Thyroid gland (tissue), 4 donors: ENCODE data around the gene OMP. TPM values are rescaled to one million over a fixed set of nuclear protein-coding genes. Genes with fewer than 3 reads are reported as not detected.

Source experiments
- DNase-seq, 2 donors: peaks; one replicate each; pipeline ENCODE4 v3.0.0-alpha.2; 2019
- H3K27ac ChIP-seq, 3 donors: fragments of 200-600 bp; sonication (generic); 1 replicate in 2 of 3; 2 replicates in 1 of 3; pipeline ENCODE4 v1.5.1; 2016 to 2019; ENCODE audit warnings: mild to moderate bottlenecking in 1 of 3, moderate library complexity in 1 of 3
- H3K27me3 ChIP-seq: fragments of 200-600 bp; sonication (generic); one replicate; pipeline ENCODE4 v1.5.1; 2019
- H3K36me3 ChIP-seq, 2 donors: fragments of 200-600 bp; sonication (generic); one replicate each; pipeline ENCODE4 v1.5.1; 2016 to 2019
- H3K4me1 ChIP-seq, 2 donors: fragments of 200-600 bp; sonication (generic); one replicate each; pipeline ENCODE4 v1.5.1; 2017 to 2019
- H3K4me3 ChIP-seq, 3 donors: fragments of 200-600 bp; sonication (generic); replicated peaks in 1 of 3; 1 replicate in 2 of 3; 2 replicates in 1 of 3; pipeline ENCODE4 v1.5.1; 2016; ENCODE audit warnings: mild to moderate bottlenecking in 1 of 3
- H3K9me3 ChIP-seq: fragments of 200-600 bp; sonication (generic); one replicate; pipeline ENCODE4 v1.5.1; 2017
- POLR2A ChIP-seq, 2 donors: fragments of 450-650 bp; IDR thresholded peaks; one replicate each; pipeline ENCODE4 v1.6.1; 2017; ENCODE audit warnings: antibody characterized with exemption in 2 of 2, mild to moderate bottlenecking in 2 of 2, moderate library complexity in 1 of 2
- WGBS, 2 donors: methylation state at CpG; one replicate each; pipeline ENCODE4 v1.1.5; 2017; 5-methylcytosine and 5-hydroxymethylcytosine counted together
- intact Hi-C: fragments of 100-400 bp; cut with DNase I; formaldehyde crosslinking; loops from one replicate; pipeline ENCODE4 v1.15.1; 2023
- total RNA-seq, 4 donors: library from RNA; depleted of rRNA; stranded (reverse); fragments of >200 nt; gene quantifications; one replicate each; pipeline ENCODE4 v1.2.3, GENCODE V29; 2016
- TF ChIP-seq, protein P1 (sequence below), 6 experiments: fragments of 200-600 bp in 3 of 6; fragments of 450-650 bp in 3 of 6; sonication (generic) in 3 of 6; IDR thresholded peaks; one replicate each; pipeline ENCODE4 v1.5.1; 2016 to 2019; ENCODE audit warnings: antibody characterized with exemption in 6 of 6, mild to moderate bottlenecking in 2 of 6, inconsistent platforms in 1 of 6, moderate library complexity in 1 of 6

OMP gene
- total RNA-seq, 4 donors from 2014 or later, result 2.3 TPM; not detected in 3

DNA sequence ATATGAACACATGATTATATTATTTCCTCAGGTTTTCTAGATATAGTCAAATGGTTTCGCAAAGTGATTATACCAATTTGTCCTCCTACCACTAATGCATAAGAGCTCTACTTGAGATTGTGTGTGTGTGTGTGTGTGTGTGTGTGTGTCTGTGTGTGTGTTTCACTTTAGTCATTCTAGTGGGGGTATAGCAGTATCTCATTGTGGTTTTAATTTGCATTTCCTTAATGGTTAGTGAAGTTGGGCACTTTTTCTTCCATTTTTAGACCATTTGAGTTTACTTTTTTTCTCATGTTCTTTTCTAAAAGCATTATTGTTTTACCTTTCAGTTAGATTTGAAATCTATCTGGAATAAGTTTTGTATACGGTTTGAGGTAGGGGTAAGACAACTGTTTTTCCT is 23.0 kb upstream of the OMP start:
- TF ChIP-seq, protein P1, sequence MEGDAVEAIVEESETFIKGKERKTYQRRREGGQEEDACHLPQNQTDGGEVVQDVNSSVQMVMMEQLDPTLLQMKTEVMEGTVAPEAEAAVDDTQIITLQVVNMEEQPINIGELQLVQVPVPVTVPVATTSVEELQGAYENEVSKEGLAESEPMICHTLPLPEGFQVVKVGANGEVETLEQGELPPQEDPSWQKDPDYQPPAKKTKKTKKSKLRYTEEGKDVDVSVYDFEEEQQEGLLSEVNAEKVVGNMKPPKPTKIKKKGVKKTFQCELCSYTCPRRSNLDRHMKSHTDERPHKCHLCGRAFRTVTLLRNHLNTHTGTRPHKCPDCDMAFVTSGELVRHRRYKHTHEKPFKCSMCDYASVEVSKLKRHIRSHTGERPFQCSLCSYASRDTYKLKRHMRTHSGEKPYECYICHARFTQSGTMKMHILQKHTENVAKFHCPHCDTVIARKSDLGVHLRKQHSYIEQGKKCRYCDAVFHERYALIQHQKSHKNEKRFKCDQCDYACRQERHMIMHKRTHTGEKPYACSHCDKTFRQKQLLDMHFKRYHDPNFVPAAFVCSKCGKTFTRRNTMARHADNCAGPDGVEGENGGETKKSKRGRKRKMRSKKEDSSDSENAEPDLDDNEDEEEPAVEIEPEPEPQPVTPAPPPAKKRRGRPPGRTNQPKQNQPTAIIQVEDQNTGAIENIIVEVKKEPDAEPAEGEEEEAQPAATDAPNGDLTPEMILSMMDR (IDR thresholded peaks at IDR 0.05), result no peak
- TF ChIP-seq POLR2A (IDR thresholded peaks at IDR 0.05), result no peak
- intact Hi-C loops, result no loop called here
- H3K27me3 ChIP-seq, result no peaks in the 10 kb centered on the region

DNA sequence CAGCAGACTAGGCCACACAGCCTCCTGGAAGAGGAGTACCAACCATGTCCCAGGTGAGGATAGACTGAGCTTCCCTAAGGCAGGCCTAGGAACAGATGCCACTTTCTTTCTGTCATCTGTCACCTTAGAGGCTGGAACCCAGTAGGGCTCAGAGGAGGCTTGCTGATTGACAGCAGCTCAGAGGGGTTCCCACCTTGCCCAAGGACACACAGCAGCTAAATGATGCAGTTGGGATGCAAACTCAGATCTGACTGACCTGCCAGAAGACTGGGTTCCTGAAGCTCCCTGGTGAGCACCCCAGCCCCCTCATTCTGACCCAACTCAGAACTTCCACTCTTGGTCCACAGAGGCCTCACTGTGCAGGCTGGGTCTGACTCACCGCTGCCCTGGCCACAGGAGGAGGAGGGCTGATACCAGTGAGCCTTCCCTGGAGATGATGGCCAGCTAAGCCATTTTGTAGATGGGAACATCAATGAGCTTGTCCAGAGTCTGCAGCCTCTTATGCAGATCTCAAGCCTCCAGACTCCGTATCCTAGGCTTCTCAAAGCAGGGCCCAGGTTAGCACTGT is 21.9 kb upstream of the OMP start:
- Histone ChIP-seq H3K4me3 (no peak overlapping the region), H3K27ac (no peak overlapping the region), H3K27me3 (no peaks in the 10 kb centered on the region), H3K4me1 (peaks cover 5 to 10% of the 10 kb centered on the region in 2 donors), H3K36me3 (no peaks in the 10 kb centered on the region), H3K9me3 (no peaks in the 10 kb centered on the region)
- intact Hi-C loops, result no loop called here
- DNase-seq, result no peak
- TF ChIP-seq, protein P1 (IDR thresholded peaks at IDR 0.05), result no peak
- no peak for TF ChIP-seq POLR2A (IDR thresholded peaks at IDR 0.05)
- 83 to 100% methylated on average over 1 of the region's 2 CpGs for WGBS, 2 donors

More for the DNA sequence above, 23.0 kb upstream of the OMP start:
- no peak overlapping the region for H3K27ac ChIP-seq
- no peak overlapping the region for H3K4me3 ChIP-seq
- peaks cover 5 to 12% of the 10 kb centered on the region in 2 donors for H3K4me1 ChIP-seq
- no peak for DNase-seq
- no peaks in the 10 kb centered on the region for H3K36me3 ChIP-seq
- H3K9me3 ChIP-seq, result no peaks in the 10 kb centered on the region
- 98 to 99% methylated on average over 2 of the region's 2 CpGs for WGBS, 2 donors

DNA sequence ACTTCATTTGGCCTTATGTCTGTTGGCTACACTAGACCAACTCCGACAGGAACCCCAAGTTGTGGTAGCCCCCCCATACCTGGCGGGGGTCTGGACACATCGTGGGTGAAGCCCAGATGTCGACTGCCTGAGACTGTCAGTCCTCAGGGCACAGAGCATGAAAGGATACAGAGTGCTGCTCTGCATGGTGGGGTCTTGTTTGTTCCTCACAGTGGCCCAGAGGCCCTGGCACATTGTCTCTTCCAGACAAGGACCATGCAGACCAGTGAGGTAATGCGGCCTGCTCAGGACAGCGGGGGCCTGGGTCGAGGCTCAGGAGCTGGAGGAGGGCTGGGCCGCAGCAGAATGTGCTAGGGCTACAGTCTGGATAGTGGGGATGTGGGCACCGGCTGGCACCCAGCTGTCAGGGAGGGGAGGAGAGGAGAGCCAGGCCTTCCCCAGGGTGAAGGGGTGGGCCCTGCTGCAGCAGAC is 21.2 kb upstream of the OMP start:
- DNase-seq, result no peak
- H3K4me3 ChIP-seq, result no peak overlapping the region
- no peak for TF ChIP-seq POLR2A (IDR thresholded peaks at IDR 0.05)
- TF ChIP-seq, protein P1 (IDR thresholded peaks at IDR 0.05), result no peak
- no peaks in the 10 kb centered on the region for H3K27me3 ChIP-seq
- H3K36me3 ChIP-seq, result no peaks in the 10 kb centered on the region
- peaks cover 5 to 10% of the 10 kb centered on the region in 2 donors for H3K4me1 ChIP-seq
- no peak overlapping the region for H3K27ac ChIP-seq
- intact Hi-C loops, result no loop called here
- no peaks in the 10 kb centered on the region for H3K9me3 ChIP-seq
- 95 to 98% methylated on average over 5 to 9 of the region's 9 CpGs for WGBS, 2 donors

DNA sequence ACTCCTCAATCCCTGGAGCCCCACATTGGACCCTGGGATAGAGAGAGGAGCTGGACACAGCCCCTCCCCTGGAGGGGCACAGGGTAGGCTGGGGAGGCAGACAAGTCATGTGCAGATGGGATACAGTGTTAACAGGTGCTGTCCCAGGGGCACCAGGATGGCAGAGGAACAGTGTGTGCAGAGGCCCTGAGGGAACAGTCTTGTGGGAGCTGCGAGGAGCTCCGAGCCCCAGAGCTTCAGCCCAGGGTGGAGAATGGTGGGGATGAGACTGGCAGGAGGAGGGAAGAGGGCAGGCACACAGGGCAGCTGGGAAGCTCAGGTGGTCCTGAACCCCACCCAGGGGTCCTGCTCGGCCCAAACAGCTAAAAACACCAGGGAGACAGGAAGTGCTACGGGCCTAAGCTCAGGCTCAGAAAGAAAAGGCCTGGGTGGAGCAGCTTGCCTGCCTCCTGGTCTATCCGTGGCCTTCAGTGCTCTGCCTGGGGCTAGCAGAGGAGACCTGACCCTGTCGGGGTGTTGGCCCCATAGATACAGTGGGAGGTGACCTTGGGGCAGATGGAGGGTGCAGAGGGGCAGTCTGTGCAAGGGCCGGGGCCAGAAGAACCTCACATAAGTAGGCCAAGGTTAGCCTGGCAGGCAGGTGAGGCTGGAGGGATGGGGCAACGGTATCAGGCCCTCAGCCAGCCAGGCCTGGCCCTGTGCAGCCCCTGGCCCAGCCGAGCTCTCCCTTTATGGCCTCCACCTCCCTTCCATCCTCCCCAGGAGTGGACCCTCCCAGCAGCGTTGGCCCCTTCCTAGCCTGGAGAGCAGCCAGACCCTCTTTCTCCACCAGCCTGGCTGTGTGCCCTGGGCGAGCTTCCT is 20.4 kb upstream of the OMP start:
- TF ChIP-seq, protein P1 (IDR thresholded peaks at IDR 0.05), result no peak
- TF ChIP-seq POLR2A (IDR thresholded peaks at IDR 0.05), result no peak
- intact Hi-C loops, result no loop called here
- Histone ChIP-seq H3K36me3 (no peaks in the 10 kb centered on the region), H3K9me3 (no peaks in the 10 kb centered on the region), H3K27ac (peak overlapping the region in 2 of 3 donors; percentile 33 to 47), H3K4me3 (no peak overlapping the region), H3K4me1 (peaks cover 5 to 10% of the 10 kb centered on the region in 2 donors), H3K27me3 (no peaks in the 10 kb centered on the region)
- no peak for DNase-seq
- 75 to 86% methylated on average over 9 to 11 of the region's 11 CpGs for WGBS, 2 donors
